WI38 (cell line): ENCODE measurements around the gene UBXN7.

Source experiments
- H3K4me3 ChIP-seq: 2 replicates; pipeline ENCODE4 v1.5.1; 2011; ENCODE audit warnings: low read depth, mild to moderate bottlenecking, control low read depth, low read length
- TF ChIP-seq, protein P1 (sequence below): IDR thresholded peaks from 2 replicates; pipeline ENCODE4 v1.5.1; 2012; ENCODE audit warnings: low read depth, mild to moderate bottlenecking, control low read depth, low read length

Gene UBXN7

GRCh38 chr3:196357905-196358304 is 74.3 kb downstream of the UBXN7 start:
- no peak overlapping the region for H3K4me3 ChIP-seq
- TF ChIP-seq, protein P1, sequence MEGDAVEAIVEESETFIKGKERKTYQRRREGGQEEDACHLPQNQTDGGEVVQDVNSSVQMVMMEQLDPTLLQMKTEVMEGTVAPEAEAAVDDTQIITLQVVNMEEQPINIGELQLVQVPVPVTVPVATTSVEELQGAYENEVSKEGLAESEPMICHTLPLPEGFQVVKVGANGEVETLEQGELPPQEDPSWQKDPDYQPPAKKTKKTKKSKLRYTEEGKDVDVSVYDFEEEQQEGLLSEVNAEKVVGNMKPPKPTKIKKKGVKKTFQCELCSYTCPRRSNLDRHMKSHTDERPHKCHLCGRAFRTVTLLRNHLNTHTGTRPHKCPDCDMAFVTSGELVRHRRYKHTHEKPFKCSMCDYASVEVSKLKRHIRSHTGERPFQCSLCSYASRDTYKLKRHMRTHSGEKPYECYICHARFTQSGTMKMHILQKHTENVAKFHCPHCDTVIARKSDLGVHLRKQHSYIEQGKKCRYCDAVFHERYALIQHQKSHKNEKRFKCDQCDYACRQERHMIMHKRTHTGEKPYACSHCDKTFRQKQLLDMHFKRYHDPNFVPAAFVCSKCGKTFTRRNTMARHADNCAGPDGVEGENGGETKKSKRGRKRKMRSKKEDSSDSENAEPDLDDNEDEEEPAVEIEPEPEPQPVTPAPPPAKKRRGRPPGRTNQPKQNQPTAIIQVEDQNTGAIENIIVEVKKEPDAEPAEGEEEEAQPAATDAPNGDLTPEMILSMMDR = no peak

- TF ChIP-seq, protein P1 = no peak
Observed at GRCh38 chr3:196356556-196356955, 75.7 kb downstream of the UBXN7 start.

DNA sequence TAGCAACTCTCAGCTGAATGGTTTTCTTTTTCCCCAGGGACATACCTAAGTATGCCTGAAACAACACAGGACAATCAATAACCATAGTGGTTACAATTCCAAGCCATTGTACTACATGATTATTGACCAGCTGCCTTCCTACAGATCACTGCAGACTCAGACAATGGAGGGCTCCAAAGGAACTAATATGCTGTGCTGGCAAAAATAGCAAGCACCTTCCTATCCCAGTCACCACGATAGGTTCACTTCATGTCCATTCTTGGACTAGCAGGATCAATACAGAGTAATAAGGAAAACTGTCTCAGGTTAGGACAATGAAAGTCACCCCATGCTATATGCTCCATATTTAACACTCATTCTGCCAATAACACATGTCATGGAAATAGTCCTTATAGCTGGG is 76.6 kb downstream of the UBXN7 start:
- no peak overlapping the region for H3K4me3 ChIP-seq
- TF ChIP-seq, protein P1 = no peak

More at GRCh38 chr3:196356556-196356955, 75.7 kb downstream of the UBXN7 start:
- no peak overlapping the region for H3K4me3 ChIP-seq

DNA sequence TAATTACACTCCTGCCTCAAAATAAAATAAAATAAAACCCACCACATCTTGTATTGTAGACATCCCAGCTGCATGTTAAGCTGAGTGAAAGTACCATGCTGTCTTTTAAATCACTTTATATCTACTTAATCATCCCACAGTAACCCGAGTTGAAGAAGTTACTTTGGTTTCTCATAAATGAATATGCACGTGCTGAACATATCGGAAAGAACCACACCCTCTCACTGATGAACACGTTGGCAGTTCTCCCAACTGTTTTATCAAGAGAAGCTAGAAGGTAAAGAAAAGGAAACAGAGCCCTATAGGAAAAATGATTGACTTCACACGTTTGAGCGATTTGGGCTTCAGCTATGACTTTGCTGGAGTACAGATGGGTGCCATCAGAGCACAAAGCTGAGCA is 78.1 kb downstream of the UBXN7 start:
- TF ChIP-seq, protein P1 = no peak
- H3K4me3 ChIP-seq = no peak overlapping the region

- H3K4me3 ChIP-seq = no peak overlapping the region
- TF ChIP-seq, protein P1 = no peak
Observed at GRCh38 chr3:196351541-196351940, 80.7 kb downstream of the UBXN7 start.

- TF ChIP-seq, protein P1 = no peak
- H3K4me3 ChIP-seq = no peak overlapping the region
Observed at GRCh38 chr3:196350067-196350466, 82.2 kb downstream of the UBXN7 start.

DNA sequence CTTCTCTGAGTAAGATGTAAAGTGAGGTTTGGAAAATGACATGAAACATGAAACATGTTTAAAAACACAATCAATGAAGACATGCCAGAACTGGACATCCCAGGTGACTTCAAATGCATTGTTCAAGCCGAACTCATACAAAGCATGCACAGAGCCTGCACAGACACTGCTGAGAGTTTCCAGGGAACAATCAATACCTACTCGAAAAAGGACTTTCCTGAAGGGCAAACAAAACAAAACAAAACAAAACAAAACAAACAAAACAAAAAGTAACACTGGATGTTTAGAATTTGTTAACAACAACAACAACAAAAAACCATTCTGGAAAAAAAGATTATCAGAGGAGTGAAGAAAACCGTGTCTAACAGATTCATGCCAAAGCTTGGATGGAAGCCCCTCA is 83.5 kb downstream of the UBXN7 start:
- H3K4me3 ChIP-seq = no peak overlapping the region
- TF ChIP-seq, protein P1 = no peak
